AML-193 (cell line): ENCODE measurements around the gene KIAA0586.
"Not testable (repeated sequence)": the region's sequence is repeated elsewhere in the genome, so short reads cannot be mapped to it uniquely, and the experiment has no call there.

Source experiments
- DNase-seq, 2 experiments: peaks; one replicate each; lab custom pipeline; 2025; lab: John Stamatoyannopoulos, UW

The KIAA0586 gene

DNA sequence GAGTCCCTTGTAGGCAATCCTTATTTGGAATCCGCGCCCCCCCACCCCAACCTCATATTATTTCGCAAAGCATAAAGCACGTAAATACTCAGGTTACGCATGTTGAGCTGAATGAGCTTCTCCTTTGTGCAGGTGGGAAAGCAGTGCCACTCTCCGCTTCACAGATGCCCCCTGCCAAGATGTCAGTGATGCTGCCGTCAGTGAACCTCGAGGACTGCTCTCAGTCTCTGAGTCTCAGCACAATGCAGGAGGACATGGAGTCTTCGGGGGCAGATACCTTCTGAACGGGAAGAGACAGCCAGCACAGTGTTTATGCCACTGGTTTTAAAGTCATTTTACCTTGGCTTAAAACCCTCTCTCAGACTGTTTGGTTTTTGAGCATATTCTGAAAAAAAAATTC lies 120.1 kb downstream of the KIAA0586 start:
- DNase-seq = no peak

DNA sequence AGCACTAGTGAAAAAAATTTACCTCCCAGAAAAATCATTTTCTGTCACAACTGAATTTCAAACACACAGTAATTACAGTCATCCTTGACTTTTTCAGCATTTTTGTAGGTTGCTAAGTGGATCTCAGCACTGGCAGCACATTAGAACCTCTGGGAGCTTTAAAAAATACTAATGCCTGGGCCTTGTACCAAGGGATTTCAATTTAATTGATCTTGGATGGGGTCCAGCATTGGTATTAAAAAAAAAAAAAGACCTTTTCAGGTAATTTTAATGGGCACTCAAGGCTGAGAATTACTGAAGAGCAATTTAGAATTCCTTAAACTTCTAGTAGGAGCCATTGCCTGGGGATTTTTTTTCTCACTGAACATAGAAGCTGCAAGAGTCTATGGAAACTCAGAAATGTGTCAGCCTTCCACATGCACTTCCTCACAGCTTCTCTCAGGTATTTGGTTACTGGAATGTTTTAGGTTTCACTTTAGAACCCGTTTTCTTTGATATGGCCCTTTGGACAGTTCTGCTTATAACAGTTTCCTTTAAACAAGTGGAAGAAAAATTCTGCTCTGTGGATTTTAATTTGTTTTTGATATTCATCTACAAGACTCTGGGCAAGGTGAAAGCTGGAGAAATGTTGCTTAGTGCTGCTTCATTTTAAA lies 121.7 kb downstream of the KIAA0586 start:
- DNase-seq = no peak

DNA sequence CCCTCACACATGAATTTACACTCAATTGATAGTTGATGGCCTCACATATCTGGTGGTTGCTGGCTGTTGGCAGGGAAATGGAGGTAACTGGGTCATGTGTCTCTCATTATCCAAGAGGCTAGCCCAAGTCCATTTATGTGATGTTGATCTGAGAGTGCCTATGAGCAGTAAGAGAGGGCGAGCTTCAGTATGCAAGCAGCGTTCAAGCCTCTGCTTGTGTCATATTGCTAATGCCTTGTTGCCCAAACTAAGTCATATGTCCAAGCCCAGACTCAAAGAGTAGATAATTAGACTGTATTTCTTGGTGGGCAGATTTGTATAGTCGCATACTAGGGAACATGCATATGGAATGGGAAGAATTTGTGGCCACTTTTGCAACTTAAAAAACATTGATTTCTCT lies 126.4 kb downstream of the KIAA0586 start:
- no peak for DNase-seq

DNA sequence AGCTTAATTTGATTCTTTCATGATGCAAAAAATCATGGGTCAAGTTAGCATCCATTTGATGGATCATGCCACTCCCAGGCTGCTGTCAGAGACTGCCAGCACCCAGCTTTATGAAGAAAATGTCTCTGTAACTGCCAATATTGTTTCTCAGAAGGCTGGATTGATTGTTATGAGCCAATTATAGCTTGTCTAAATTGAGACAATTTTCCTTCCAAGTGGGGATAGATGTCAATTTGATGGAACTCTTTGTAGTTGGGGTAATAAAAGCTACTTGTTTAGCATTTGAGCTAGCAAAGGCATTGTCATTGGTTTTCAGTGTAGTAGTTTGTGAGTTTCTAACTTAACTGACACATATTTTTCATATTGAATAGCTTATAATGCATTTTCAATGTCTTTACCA lies 128.1 kb downstream of the KIAA0586 start:
- DNase-seq = no peak

DNA sequence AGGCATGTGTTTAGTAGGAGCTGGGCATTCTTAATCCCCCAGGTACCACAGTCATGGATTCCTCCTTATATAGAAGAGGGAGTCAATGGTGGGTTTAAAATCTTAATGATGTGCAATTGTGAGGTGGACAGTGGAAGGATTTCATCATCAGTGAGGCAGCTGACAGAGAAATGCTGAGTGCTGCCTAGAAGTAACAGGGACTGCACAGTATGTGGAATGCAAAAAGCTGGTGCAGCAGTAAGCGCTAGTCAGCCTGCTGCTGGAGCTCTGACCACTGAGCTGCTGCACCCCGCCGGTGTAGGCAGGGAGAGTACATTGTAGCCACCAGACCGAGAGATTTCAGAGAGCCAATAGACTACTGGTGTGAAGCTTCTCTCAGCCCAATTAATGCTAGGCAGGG lies 129.7 kb downstream of the KIAA0586 start:
- DNase-seq = no peak

DNA sequence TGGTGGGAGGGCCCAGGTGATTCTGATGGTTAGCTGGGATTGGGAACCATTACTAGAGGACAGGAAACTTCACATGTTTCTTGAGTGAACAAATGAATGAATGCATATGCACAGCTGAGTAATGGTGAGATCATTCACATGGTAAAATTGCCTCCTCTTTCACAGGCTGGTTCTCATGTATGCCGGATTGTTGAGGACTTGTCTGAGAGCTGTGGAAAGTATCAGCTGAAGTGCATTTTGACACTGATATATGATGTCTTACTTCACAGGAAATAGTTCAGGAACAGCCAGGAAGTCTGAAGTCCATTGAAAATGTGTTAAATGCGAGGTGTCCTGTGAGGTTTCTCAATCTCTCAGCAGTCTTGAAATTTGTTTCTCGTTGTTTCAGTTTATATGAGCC lies 132.7 kb downstream of the KIAA0586 start:
- DNase-seq = no peak

DNA sequence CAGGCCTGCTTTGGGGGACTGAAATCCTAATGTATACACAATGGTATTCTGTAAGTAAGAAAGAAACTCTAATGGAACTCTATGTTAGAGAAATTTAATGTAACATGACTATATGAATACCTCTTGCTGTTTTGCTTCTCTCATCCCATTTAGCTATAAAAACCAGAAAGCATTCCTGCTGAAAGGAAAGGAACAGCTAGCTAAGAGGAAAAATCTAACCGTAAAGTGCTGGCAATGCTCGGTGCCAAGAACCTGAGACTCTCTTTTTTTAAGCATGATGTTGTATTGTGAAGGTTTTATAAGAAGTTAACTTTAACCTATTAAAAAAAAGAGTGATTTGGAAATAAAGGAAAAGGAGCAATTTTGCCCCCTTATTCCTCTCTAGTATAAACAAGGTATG lies 134.6 kb downstream of the KIAA0586 start:
- DNase-seq = no peak

DNA sequence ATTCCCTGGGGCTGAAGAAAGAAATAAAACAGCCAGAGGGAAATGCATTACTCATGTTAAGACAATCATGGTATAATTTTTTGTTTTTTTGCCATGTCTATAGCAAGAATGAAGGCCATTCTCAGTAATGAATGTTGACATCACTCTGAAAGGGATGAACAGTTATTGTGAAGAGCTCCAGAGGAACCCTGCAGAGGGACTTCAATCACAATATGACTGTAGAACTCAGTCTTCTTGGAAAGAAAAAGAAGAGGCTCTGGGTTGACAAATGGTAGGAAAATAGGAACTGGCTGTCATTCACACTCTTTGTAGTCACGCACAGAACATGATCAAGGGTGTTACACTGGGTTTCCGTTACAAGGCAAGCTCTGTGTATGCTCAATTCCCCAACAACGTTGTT lies 136.5 kb downstream of the KIAA0586 start:
- DNase-seq = no peak

DNA sequence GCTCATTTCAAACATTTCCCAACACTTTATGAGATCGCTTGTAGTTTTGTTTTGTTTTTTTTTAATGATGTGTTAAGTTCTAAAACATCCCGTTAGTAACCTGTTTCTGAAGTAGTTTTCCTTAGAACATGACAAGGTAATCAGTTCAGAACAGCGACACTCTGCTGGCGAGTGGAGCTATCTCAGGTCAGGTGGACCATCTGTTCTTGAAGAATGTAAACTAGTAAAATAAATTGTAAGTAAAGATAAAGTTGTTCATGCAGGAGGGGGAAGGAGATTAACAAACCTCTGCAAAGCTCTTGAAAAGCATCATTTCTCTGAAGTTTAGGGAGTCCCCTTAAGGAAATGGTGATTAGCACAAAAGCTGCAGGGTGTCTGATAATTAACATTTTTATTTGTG lies 138.3 kb downstream of the KIAA0586 start:
- no peak for DNase-seq

DNA sequence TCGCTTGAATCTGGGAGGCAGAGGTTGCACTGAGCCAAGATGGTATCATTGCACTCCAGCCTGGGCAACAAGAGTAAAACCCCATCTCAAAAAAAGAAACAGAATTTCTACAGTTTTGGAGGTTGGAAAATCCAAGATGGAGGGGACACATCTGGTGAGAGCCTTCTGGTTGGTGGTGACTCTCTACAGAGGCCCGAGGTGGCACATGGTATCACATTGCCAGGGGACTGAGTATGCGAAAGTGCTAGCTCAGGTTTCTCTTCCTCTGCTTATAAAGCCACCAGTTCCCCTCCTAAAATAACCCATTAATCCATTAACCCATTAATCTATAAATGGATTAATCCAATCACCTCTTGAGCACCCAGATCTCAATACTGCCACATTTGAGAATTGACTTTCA lies 139.5 kb downstream of the KIAA0586 start:
- DNase-seq = no peak

DNA sequence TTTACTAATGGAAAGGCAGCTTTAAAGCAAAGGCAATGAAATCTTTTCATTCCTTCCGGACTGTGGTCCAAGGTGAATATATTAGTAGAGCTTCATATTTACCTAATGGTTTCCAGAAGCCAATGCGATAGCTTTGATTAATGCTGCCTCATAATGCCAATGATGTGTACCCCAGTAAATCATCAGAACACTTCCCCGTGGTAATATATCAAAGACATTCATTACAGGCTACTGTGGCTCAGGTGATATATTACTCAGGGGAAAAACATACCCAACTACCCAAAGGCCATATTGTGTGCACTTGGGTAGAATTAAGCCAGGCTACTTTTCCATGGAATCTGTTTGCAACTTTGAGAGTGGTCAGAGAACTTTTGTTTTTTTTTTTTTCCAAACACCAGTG lies 140.8 kb downstream of the KIAA0586 start:
- no peak for DNase-seq

DNA sequence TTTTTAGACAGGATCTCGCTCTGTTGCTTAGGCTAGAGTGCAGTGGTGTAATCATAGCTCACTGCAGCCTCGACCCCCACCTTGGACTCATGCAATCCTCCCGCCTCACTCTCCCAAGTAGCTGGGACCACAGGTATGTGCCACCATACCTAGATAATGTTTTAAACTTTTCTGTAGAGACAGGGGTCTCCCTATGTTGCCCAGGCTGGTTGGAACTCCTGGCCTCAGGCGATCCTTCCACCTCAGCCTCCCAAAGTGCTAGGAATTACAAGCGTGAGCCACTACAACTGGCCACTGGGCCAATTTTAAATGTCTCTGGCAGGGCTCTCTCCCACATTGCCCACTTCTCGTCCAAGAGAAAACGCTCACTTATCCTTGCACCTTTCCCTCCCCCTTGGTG lies 143.7 kb downstream of the KIAA0586 start:
- no peak for DNase-seq

DNA sequence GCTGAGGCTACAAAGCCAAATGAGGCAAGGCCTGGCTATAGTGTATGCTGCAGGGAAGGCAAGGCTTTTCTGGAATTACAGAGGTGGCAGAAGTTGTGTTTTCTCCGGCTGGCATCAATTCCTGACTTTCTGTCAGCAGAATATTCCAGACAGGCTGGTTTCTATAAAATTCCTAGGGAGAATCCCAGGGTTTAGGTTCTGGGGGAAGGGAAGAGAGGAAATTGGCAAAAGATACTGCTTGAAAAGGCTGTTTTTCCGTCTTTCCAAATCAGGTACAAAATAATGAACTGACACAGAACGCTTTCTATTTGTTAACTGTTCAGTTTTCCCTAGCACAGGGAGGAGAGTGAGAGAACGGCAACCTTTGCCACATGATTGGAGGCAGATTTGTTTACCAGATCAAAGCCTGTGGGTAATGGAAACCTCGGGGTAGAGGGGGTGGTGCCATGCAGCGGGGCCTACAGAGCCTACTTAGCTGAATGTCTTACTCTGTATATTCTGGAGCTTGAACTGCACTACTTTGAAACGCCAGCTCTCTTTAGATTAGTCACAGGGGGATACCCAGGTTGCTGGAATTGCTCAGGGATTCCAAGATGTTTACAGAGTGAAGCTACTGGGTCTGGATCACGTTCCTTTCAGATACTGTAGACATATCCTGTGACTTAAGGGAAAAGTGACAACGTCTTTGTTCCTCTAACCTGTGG lies 144.4 kb downstream of the KIAA0586 start:
- DNase-seq = no peak

DNA sequence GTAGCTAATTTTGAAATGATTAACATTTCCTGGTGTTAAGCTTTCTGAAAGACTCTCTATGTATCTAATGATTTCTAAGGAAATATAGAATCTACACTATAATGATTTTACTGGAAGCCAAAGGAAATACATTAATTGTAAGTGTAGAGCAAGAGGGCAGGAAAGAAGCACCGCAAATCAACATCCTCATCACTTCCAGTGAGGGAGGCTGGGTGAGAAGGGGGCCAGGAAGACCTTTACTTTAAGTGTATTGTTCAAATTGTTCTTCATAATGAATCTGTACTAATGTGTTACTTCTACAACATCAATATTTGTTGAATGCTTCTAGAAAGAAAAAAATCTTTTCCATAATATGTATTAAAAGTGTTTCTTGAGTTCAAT lies 144.9 kb downstream of the KIAA0586 start:
- no peak for DNase-seq

DNA sequence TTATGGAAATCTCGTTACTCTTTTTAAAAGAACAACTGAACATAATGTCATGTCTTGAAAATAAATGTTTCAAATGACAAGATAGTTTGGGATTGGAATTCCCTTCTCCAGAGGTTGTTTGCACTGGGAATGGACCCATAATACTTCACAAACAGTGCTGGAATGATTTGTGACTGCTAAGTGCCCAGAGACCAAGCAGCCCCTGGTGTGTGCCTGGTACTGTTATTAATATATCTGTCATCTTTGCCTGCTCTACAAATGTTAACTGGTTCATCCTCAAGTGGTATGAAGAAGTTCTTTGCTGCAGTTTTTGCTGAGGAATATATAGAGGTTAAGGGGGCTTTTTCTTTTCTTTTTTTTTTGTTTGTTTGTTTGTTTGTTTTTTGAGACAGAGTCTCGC lies 145.3 kb downstream of the KIAA0586 start:
- no peak for DNase-seq

DNA sequence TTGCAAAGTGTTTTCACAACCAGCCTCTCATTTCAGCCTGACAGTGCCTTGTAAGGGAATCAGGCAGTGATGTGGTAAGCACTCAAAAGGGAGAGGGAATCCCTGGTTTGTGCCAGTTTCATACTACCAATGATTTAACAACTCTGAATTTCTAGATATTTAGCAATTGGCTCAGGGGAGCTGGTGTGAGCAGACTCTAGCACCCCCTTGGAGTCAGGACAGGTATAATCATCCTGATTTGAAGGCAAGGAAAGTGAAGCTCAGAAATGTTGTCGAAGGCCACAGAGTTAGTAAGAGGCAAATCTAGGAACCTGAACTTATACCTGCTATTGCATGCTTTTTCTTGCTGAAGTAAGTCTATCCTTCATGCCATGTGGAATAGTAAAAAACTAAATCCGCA lies 147.1 kb downstream of the KIAA0586 start:
- DNase-seq = no peak

DNA sequence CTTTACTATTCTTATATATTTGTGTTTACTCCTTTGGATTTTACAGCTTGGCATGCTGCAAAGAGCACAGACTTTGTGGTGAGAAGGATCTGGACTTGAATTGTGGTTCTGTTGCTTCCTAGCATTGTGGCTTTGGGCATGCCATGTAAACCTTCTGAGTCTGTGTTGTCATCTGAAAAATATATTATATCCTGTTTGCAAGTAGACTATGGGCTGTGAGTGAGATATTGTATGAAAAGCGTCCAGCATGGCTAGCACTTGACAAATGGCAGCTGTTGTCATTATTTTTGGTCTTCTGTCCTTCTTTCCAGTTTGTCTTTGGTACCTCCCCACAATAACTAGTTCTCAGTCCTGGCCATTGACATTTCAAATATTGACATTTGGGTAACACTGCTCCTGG lies 148.4 kb downstream of the KIAA0586 start:
- DNase-seq = no peak

DNA sequence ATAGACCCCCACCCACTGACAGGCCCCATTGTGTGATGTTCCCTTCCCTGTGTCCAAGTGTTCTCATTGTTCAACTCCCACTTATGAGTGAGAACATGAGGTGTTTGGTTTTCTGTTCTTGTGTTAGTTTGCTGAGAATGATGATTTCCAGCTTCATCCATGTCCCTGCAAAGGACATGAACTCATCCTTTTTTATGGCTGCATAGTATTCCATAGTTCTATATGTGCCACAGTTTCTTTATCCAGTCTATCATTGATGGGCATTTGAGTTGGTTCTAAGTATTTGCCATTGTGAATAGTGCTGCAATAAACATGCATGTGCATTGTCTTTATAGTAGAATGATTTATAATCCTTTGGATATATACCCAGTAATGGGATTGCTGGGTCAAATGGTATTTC lies 152.5 kb downstream of the KIAA0586 start:
- not testable (repeated sequence) for DNase-seq

DNA sequence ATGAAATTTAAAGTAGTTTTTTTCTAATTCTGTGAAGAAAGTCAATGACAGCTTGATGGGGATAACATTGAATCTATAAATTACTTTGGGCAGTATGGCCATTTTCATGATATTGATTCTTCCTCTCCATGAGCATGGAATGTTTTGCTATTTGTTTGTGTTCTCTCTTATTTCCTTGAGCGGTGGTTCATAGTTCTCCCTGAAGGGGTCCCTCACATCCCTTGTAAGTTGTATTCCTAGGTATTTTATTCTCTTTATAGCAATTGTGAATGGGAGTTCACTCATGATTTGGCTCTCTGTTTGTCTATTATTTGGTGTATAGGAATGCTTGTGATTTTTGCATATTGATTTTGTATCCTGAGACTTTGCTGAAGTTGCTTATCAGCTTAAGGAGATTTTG lies 153.9 kb downstream of the KIAA0586 start:
- DNase-seq = not testable (repeated sequence)

DNA sequence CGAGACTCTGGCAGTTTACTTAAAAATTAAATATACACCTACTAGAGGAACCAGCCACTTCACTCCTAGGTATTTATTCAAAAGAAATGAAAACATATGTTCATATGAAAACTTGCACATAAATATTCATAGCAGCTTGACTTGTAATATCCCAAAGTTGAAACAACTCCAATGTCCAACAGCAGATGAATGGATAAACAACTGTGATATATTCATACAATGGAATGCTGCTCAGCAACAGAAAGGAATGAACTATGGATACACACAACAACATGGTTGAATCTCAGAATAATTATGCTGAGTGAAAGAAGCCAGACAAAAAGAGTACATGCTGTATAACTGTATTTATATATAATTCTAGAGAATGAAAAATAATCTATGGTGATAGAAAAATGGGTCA lies 156.9 kb downstream of the KIAA0586 start:
- DNase-seq = no peak

DNA sequence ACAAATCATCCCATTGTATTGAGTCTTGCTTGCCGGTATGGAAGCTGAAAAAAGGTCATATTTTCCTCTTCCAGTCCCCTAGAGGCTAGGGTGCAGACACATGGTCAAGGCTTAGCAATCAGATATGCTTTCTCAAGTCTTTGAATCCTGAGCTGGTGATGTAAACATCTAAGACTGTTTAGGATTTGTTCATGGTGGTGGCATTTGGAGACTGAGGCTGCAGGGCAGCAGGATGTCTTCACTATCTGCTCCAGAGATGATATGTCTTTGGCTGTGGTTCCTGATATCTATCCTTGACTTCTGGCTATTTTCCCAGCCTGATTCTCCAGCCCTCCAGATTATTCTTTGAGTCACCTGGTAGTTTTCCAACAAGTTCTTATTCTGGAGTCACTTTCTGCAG lies 159.8 kb downstream of the KIAA0586 start:
- DNase-seq = no peak

DNA sequence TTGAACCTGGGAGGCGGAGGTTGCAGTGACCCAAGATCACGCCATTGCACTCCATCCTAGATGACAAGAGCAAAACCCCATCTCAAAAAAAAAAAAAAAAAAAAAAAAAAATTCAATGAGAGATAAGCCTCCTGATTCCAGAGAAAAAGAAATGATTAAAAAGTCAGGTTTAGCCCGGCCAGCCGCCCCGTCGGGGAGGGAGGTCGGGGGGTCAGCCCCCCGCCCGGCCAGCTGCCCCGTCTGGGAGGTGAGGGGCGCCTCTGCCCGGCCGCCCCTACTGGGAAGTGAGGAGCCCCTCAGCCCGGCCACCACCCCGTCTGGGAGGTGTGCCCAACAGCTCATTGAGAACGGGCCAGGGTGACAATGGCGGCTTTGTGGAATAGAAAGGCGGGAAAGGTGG lies 160.8 kb downstream of the KIAA0586 start:
- not testable (repeated sequence) for DNase-seq

DNA sequence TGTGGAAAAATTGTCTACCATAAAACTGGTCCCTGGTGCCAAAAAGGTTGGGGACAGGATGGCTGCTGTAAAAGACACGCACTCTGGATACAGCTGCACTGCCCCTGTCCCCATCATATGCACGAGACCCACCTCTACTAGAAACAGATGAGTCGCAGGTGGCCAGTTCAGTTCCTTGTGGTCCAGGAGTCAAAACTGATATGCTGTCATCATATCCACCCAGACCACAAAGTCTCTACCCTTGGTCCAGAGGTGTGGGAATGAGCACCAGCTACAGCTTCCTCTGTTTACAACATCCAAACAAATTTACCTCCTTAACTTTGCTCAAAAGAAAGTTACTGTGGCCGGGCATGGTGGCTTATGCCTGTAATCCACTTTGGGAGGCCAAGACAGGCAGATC lies 166.5 kb downstream of the KIAA0586 start:
- no peak for DNase-seq

DNA sequence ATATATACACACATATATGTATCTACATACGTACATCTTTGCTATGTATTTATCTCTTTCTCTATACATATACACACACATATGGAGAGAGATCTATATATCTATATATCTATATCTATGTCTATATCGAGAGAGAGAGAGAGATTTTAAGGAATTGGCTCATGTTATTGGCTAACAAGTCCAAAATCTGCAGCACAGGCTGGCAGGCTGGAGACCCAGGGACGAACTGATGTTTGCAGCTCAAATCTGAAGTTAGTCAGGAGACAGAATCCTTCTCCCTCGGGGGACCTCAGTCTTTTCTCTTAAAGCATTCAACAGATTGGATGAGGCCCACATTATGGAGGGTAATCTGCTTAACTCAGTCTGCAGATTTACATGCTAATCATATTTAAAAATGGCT lies 169.5 kb downstream of the KIAA0586 start:
- no peak for DNase-seq
